CD4-positive, alpha-beta memory T cell (primary cell): ENCODE data around the gene RASGRP1. TPM values are rescaled to one million over a fixed set of nuclear protein-coding genes. Genes with fewer than 3 reads are reported as not detected.
A peak's percentile ranks its signal among the peaks of the same experiment; 100 is the strongest.

Experiments used
- CTCF ChIA-PET: fragments of 350-600 bp; sonication (Branson Sonifier 250); formaldehyde crosslinking; loops from one replicate; lab custom pipeline; 2021; ENCODE audit warnings: inconsistent platforms; ENCODE audit not compliant: partially characterized antibody; lab: Charles Lee
- POLR2A ChIA-PET: fragments of 350-600 bp; sonication (Branson Sonifier 250); formaldehyde crosslinking; loops from one replicate; lab custom pipeline; 2021; ENCODE audit not compliant: partially characterized antibody; lab: Charles Lee
- DNase-seq, 5 donors: peaks; one replicate each; pipeline versions ENCODE4 v3.0.0 to v3.0.0-alpha.2; 2020 to 2022; ENCODE audit warnings: mixed read lengths in 1 of 5
- H3K27ac ChIP-seq: one replicate; pipeline ENCODE4 v1.7.0; 2013; ENCODE audit warnings: low read depth, low read length
- H3K27me3 ChIP-seq: 2 replicates; pipeline ENCODE4 v1.7.0; 2013; ENCODE audit warnings: mild to moderate bottlenecking, low read length, moderate library complexity; ENCODE audit not compliant: insufficient read depth
- H3K36me3 ChIP-seq: 2 replicates; pipeline ENCODE4 v1.7.0; 2013; ENCODE audit warnings: mild to moderate bottlenecking, low read length, moderate library complexity; ENCODE audit not compliant: insufficient read depth
- H3K4me1 ChIP-seq: 2 replicates; pipeline ENCODE4 v1.7.0; 2013; ENCODE audit warnings: mild to moderate bottlenecking, low read length, moderate library complexity; ENCODE audit not compliant: insufficient read depth
- H3K4me3 ChIP-seq, 2 donors: one replicate each; pipeline ENCODE4 v1.7.0; 2013; ENCODE audit warnings: low read length in 2 of 2, mild to moderate bottlenecking in 1 of 2
- H3K9me3 ChIP-seq, 2 donors: one replicate each; pipeline ENCODE4 v1.7.0; 2013; ENCODE audit warnings: low read length in 2 of 2, control low read depth in 1 of 2; ENCODE audit not compliant: control insufficient read depth in 1 of 2
- H3K27ac Mint-ChIP-seq, 7 donors: one replicate each; pipeline ENCODE4 v1.8.0; 2020 to 2021; ENCODE audit warnings: mixed read lengths in 7 of 7, mild to moderate bottlenecking in 6 of 7, inconsistent platforms in 3 of 7, moderate library complexity in 3 of 7
- H3K27me3 Mint-ChIP-seq, 2 donors: one replicate each; pipeline ENCODE4 v1.8.0; 2020 to 2021; ENCODE audit warnings: mixed read lengths in 2 of 2
- H3K36me3 Mint-ChIP-seq, 2 donors: one replicate each; pipeline ENCODE4 v1.8.0; 2020 to 2021; ENCODE audit warnings: mixed read lengths in 2 of 2, inconsistent platforms in 1 of 2, mild to moderate bottlenecking in 1 of 2
- H3K4me1 Mint-ChIP-seq, 4 donors: one replicate each; pipeline ENCODE4 v1.8.0; 2020 to 2021; ENCODE audit warnings: mixed read lengths in 4 of 4, mild to moderate bottlenecking in 1 of 4
- H3K4me3 Mint-ChIP-seq, 8 donors: one replicate each; pipeline ENCODE4 v1.8.0; 2020 to 2021; ENCODE audit warnings: mixed read lengths in 8 of 8, mild to moderate bottlenecking in 7 of 8, moderate library complexity in 6 of 8, inconsistent platforms in 3 of 8
- H3K9me3 Mint-ChIP-seq, 8 donors: one replicate each; pipeline ENCODE4 v1.8.0; 2020 to 2021; ENCODE audit warnings: mixed read lengths in 8 of 8, mild to moderate bottlenecking in 5 of 8, inconsistent platforms in 3 of 8, moderate library complexity in 1 of 8
- intact Hi-C: fragments of 100-400 bp; cut with micrococcal nuclease; formaldehyde crosslinking; loops from one replicate; pipeline ENCODE4 v1.15.1; 2023
- polyA plus RNA-seq, 2 donors: library from polyadenylated mRNA; unstranded; fragments of 300-500 nt; fragmentation: Illumina TruSeq; gene quantifications; one replicate each; pipeline ENCODE4 v1.2.3, GENCODE V29; 2021
- total RNA-seq, 2 experiments: library from RNA; stranded (reverse); gene quantifications; one replicate each; pipeline ENCODE4 v1.2.3, GENCODE V29; 2021

The RASGRP1 gene
- total and polyA plus RNA-seq, 4 experiments from 2014 or later = 47.8 to 125 (median 104) TPM

- Mint-ChIP-seq H3K27me3 (no peaks in the 10 kb centered on the region), H3K36me3 (peaks cover 73 to 92% of the 10 kb centered on the region in 2 donors), H3K27ac (peak overlapping the region; percentile 11 to 78 (median 69)), H3K4me3 (no peak overlapping the region), H3K4me1 (peaks cover 5 to 22% (median 7%) of the 10 kb centered on the region in 4 donors), H3K9me3 (no peaks in the 10 kb centered on the region)
- ChIA-PET POLR2A (interaction anchor here (1.0 to 1.9 kb wide), 4 partner anchors 18 to 191 kb away, joined by 3 to 5 read pairs (median 3); partner anchors contain the start of gene RASGRP1), CTCF (interaction anchor here (0.9 to 1.3 kb wide), 2 partner anchors 182 to 197 kb away, joined by 3 read pairs; no protein-coding TSS in a partner anchor)
- H3K4me1 ChIP-seq = peaks cover 3% of the 10 kb centered on the region
- peaks cover 88% of the 10 kb centered on the region for H3K36me3 ChIP-seq
- H3K27me3 ChIP-seq = no peaks in the 10 kb centered on the region
- intact Hi-C loops = no loop called here
- no peak overlapping the region for H3K27ac ChIP-seq
- no peaks in the 10 kb centered on the region for H3K9me3 ChIP-seq
- no peak for DNase-seq
- no peak overlapping the region for H3K4me3 ChIP-seq
Measured at GRCh38 chr15:38508647-38509046, 56.0 kb downstream of the RASGRP1 start.

DNA sequence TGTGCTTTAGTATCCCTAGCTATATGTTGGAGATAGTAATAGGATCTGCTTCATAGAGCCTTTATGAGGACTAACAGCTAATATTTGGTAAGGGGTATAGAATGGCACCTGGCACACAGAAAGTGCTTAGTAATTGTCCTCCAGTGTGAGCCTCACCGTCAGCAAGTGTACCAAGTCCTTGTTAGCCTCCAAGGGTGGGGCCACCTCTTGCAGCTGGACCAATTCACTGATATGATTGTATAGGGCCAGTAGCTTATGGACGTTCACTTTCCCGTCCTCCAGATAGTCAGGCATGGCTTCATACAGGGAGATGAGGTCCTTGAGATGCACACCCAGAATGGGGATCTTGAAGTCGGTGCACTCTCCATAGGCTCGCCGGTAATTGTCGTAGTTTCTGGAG, 57.0 kb downstream of the RASGRP1 start:
- Histone ChIP-seq H3K4me1 (peaks cover 3% of the 10 kb centered on the region), H3K4me3 (no peak overlapping the region), H3K27me3 (no peaks in the 10 kb centered on the region), H3K36me3 (peaks cover 88% of the 10 kb centered on the region), H3K27ac (no peak overlapping the region), H3K9me3 (no peaks in the 10 kb centered on the region)
- peaks cover 5 to 17% (median 7%) of the 10 kb centered on the region in 4 donors for H3K4me1 Mint-ChIP-seq
- H3K27me3 Mint-ChIP-seq = no peaks in the 10 kb centered on the region
- H3K36me3 Mint-ChIP-seq = peaks cover 76 to 92% of the 10 kb centered on the region in 2 donors
- peak overlapping the region in 6 of 7 donors; percentile 7 to 76 (median 43) for H3K27ac Mint-ChIP-seq
- H3K9me3 Mint-ChIP-seq = no peaks in the 10 kb centered on the region
- no peak for DNase-seq
- intact Hi-C loops = no loop called here
- CTCF ChIA-PET = interaction anchor here (1.3 to 4.6 kb wide), 3 partner anchors 56 to 198 kb away, joined by 3 to 31 read pairs (median 12); partner anchors contain the start of gene RASGRP1
- H3K4me3 Mint-ChIP-seq = no peak overlapping the region
- POLR2A ChIA-PET = interaction anchor here (1.0 to 1.9 kb wide), 3 partner anchors 17 to 146 kb away, joined by 3 to 5 read pairs (median 3); partner anchors contain the start of gene RASGRP1

DNA sequence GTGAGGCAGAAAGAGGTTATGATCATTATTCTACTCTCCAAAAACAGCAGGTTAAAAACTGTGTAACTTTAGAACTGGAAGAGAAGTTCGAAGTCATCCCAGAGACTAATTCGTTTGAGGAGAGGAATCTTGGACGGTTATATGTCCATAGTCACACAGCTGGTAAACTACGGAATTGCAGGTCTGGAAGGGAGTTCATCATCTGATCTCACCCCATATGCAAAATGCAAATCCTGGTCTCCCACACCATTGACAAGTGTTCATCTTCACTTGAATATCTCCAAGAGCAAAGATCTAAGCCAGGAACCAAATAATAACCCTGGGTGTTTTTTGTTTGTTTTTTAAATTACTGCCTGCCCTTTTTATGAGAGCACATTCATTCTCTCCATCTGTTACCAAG, 57.6 kb downstream of the RASGRP1 start:
- no peak for DNase-seq
- H3K9me3 Mint-ChIP-seq = no peaks in the 10 kb centered on the region
- Histone ChIP-seq H3K4me3 (no peak overlapping the region), H3K9me3 (no peaks in the 10 kb centered on the region), H3K27me3 (no peaks in the 10 kb centered on the region), H3K27ac (no peak overlapping the region), H3K36me3 (peaks cover 88% of the 10 kb centered on the region), H3K4me1 (peaks cover 3% of the 10 kb centered on the region)
- H3K27ac Mint-ChIP-seq = peak overlapping the region in 2 of 7 donors; percentile 43 to 76
- no peak overlapping the region for H3K4me3 Mint-ChIP-seq
- no peaks in the 10 kb centered on the region for H3K27me3 Mint-ChIP-seq
- intact Hi-C loops = no loop called here
- ChIA-PET POLR2A (interaction anchor here (0.7 to 1.9 kb wide), 5 partner anchors 16 to 144 kb away, joined by 3 to 7 read pairs (median 3); partner anchors contain the start of gene RASGRP1), CTCF (interaction anchor here (0.7 to 4.6 kb wide), 5 partner anchors 52 to 183 kb away, joined by 4 to 31 read pairs (median 7); partner anchors contain the start of gene RASGRP1)
- H3K36me3 Mint-ChIP-seq = peaks cover 78 to 92% of the 10 kb centered on the region in 2 donors
- H3K4me1 Mint-ChIP-seq = peaks cover 5 to 17% (median 8%) of the 10 kb centered on the region in 4 donors

- intact Hi-C loops = no loop called here
- H3K36me3 Mint-ChIP-seq = peaks cover 79 to 94% of the 10 kb centered on the region in 2 donors
- H3K4me3 Mint-ChIP-seq = no peak overlapping the region
- no peak overlapping the region for H3K4me3 ChIP-seq
- ChIA-PET CTCF (interaction anchor here (0.9 to 4.6 kb wide), 12 partner anchors 7 to 194 kb away, joined by 3 to 31 read pairs (median 6); partner anchors contain the start of gene RASGRP1), POLR2A (interaction anchor here (0.7 to 1.6 kb wide), 5 partner anchors 9 to 186 kb away, joined by 3 to 5 read pairs (median 3); no protein-coding TSS in a partner anchor)
- DNase-seq = no peak
- H3K27ac ChIP-seq = no peak overlapping the region
- no peaks in the 10 kb centered on the region for H3K27me3 ChIP-seq
- H3K27ac Mint-ChIP-seq = peak overlapping the region in 6 of 7 donors; percentile 38 to 89 (median 59)
- no peaks in the 10 kb centered on the region for H3K9me3 Mint-ChIP-seq
- H3K9me3 ChIP-seq = no peaks in the 10 kb centered on the region
- H3K4me1 ChIP-seq = peaks cover 3% of the 10 kb centered on the region
- H3K27me3 Mint-ChIP-seq = no peaks in the 10 kb centered on the region
- H3K4me1 Mint-ChIP-seq = peaks cover 2 to 15% (median 7%) of the 10 kb centered on the region in 4 donors
- H3K36me3 ChIP-seq = peaks cover 86% of the 10 kb centered on the region
Measured at GRCh38 chr15:38504680-38505467, 59.7 kb downstream of the RASGRP1 start.

GRCh38 chr15:38503496-38503895, 61.1 kb downstream of the RASGRP1 start:
- ChIA-PET POLR2A (interaction anchor here (0.6 to 1.5 kb wide), 6 partner anchors 9 to 187 kb away, joined by 3 to 7 read pairs (median 4); no protein-coding TSS in a partner anchor), CTCF (interaction anchor here (0.9 to 4.6 kb wide), 8 partner anchors 9 to 196 kb away, joined by 3 to 31 read pairs (median 6); partner anchors contain the start of gene RASGRP1)
- intact Hi-C loops = no loop called here
- H3K27ac Mint-ChIP-seq = peak overlapping the region in 4 of 7 donors; percentile 7 to 51 (median 22)
- no peaks in the 10 kb centered on the region for H3K27me3 ChIP-seq
- no peaks in the 10 kb centered on the region for H3K9me3 Mint-ChIP-seq
- H3K36me3 Mint-ChIP-seq = peaks cover 80 to 96% of the 10 kb centered on the region in 2 donors
- no peak overlapping the region for H3K27ac ChIP-seq
- H3K4me1 Mint-ChIP-seq = peaks cover 0 to 13% (median 8%) of the 10 kb centered on the region in 4 donors
- no peak overlapping the region for H3K4me3 ChIP-seq
- no peak for DNase-seq
- H3K9me3 ChIP-seq = no peaks in the 10 kb centered on the region
- no peak overlapping the region for H3K4me3 Mint-ChIP-seq
- peaks cover 95% of the 10 kb centered on the region for H3K36me3 ChIP-seq
- H3K4me1 ChIP-seq = peaks cover 5% of the 10 kb centered on the region
- no peaks in the 10 kb centered on the region for H3K27me3 Mint-ChIP-seq

DNA sequence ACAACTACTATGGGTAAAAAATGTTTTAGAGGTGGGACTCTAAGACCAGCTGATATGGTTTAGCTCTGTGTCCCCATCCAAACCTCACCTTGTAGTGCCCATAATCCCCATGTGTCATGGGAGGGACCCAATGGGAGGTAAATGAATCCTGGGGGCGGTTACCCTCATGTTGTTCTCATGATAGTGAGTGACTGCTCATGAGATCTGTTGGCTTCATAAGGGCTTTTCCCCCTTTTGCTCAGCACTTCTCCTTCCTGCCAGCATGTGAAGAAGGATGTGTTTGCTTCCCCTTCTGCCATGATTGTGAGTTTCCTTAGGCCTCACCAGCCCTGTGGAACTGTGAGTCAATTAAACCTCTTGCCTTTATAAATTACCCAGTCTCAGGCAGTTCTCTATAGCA, 65.0 kb downstream of the RASGRP1 start:
- Mint-ChIP-seq H3K27me3 (no peaks in the 10 kb centered on the region), H3K4me1 (peaks cover 6 to 23% (median 14%) of the 10 kb centered on the region in 4 donors), H3K36me3 (peaks cover 76 to 95% of the 10 kb centered on the region in 2 donors), H3K9me3 (no peaks in the 10 kb centered on the region), H3K4me3 (peak overlapping the region in 1 of 8 donors; percentile 27), H3K27ac (peak overlapping the region; percentile 73 to 92 (median 86))
- no peak for DNase-seq
- POLR2A ChIA-PET = interaction anchor here (1.0 to 1.1 kb wide), 2 partner anchors 64 to 152 kb away, joined by 3 read pairs; no protein-coding TSS in a partner anchor
- Histone ChIP-seq H3K9me3 (no peaks in the 10 kb centered on the region), H3K4me3 (no peak overlapping the region), H3K36me3 (peaks cover 81% of the 10 kb centered on the region), H3K4me1 (peaks cover 5% of the 10 kb centered on the region), H3K27ac (no peak overlapping the region), H3K27me3 (no peaks in the 10 kb centered on the region)
- intact Hi-C loops = no loop called here
- CTCF ChIA-PET = interaction anchor here (1.2 to 3.0 kb wide), 5 partner anchors 11 to 200 kb away, joined by 3 to 14 read pairs (median 5); no protein-coding TSS in a partner anchor
